HuH-7 (cell line): Measurements from ENCODE around the gene TASP1.
A peak's percentile ranks its signal among the peaks of the same experiment; 100 is the strongest.
"Not testable (repeated sequence)": the region's sequence is repeated elsewhere in the genome, so short reads cannot be mapped to it uniquely, and the experiment has no call there.

ENCODE experiments used
- DNase-seq: peaks from one replicate; pipeline ENCODE4 v3.0.0; 2011; ENCODE audit warnings: low spot score

Gene TASP1

DNA sequence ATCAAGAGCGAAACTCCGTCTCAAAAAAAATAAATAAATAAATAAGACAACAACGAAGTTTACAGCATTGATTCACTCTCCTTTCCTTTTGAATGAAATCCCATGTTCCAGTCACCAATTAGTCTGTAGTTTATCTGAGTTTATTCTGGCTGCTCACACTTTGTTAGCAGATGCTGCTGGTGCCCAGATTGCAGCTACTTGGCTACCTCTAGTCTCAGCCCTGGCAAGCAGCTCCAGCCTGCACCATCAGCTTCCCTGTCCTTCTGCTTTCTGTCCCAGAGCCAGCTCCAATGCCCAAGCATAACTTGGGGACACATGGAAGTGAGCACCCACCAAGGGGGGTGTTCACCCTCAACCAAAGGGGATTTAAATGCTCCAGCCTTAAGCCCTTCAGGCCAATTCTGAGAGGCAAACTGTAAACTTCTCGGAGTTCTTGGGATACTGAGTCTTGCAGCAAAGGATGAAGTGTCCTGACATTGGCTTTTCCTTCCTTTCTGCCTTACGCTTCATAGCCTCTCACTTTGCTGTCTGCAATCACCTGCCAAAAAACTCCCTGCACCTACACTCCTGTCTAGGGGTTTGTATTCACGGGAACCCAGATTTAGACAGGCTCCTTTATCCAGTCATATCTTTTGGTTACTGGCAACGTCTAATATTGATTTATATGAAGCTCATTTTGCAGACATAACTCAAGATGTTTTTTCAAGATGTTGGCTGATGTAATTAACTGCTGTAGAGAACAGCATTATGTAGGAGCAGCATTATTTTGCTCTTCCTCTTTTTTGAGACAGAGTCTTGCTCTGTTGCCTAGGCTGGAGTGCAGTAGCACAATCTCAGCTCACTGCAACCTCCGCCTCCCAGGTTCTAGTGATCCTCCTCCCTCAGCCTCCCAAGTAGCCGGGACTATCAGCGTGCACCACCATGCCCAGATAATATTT is 9.8 kb upstream of the TASP1 start:
- DNase-seq, result no peak

DNA sequence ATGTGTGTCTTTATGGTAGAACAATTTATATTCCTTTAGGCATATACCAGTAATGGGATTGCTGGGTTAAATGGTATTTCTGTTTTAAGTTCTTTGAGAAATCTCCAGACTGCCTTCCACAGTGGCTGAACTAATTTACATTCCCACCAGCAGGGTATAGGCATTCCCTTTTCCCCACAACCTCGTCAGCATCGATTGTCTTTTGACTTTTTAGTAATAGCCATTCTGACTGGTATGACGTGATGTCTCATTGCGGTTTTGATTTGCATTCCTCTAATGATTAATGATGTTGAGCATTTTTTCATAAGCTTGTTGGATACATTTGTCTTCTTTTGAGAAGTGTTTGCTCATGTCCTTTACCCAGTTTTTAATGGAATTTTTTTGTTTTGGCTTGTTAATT is 5.3 kb upstream of the TASP1 start:
- no peak for DNase-seq

DNA sequence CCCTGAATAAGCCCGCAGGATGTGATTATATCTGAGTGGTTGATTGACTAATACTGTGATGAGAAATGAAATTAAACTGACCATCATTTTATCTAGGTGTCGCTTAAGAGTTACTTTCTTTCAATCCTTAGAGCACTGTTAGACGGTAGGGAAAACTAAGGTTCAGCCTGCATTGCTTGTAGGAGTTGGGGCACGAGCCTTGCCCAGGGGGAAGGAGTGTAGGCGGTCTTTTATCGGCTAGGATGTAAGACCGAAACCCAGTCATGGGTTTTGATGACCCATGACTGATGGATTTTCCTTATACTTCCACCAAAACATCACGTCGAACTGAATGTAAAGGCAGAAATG is 392 bp upstream of the TASP1 start:
- no peak for DNase-seq

DNA sequence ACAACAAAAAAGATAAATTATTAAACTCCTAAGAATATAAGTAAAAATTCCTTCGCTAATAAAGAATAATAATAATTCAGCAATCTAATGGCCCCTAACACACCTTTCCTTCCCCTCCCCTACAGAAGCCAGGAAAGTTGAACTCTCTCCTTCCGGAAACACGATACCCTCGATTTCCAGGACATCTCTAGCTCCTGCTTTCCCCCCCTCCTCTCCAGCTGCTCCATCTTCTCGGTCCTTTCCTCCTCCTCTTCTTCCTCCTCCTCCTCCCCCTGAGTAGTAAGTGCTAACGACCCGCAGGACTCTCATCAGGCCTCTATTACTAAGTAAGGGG is 603 bp downstream of the TASP1 start:
- peak; percentile 45 for DNase-seq

DNA sequence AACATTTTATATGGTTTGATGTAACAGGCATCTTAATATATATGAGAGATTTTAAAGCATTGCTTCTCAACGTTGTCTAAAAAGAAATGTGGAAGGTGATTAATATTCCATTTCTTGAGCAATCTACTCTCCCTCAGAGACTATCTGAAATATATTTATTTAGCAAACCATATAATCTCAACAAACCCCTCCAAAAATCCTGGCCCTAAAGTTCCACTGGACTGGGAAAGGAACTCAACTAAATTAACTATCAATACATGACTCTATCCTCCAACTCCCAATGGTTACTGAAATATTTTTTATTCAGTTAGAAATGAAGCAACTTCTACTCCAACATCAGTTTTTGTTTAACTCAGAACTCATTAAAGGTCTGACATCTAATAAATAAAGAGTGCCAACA is 6.3 kb downstream of the TASP1 start:
- DNase-seq, result no peak

DNA sequence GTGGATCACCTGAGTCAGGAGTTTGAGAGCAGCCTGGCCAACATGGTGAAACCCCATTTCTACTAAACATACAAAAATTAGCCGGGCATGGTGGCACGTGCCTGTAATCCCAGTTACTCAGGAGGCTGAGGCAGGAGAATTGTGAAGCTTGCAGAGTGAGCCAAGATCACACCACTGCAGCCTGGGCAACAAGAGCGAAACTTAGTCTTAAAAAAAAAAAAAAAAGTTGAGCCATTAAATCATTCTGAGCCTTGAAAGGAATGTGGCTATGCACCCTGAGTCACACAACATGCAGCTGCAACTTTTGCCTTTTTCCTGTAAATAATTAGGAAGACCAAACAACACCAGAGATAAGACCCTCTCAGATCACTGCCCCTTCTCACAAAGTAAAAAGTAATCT is 11.2 kb downstream of the TASP1 start:
- not testable (repeated sequence) for DNase-seq

DNA sequence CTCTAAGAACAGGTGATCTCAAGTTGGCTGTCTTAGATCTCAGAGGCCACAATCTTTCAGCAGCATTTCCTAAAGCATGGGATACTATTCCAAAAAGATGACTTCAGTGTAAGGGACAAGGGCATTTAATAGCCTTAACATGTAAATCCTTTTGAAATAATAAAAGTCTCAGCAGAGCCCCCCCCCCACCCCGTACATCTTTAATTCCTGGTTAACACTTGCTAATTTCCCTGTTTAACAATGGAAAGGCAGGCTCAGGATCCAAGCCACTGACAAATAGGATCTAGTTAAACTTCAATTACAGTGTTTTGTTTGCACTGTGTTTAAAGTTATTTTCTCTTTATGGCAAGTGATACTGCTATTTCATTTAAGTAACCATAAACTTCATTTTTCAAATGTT is 12.0 kb downstream of the TASP1 start:
- no peak for DNase-seq

DNA sequence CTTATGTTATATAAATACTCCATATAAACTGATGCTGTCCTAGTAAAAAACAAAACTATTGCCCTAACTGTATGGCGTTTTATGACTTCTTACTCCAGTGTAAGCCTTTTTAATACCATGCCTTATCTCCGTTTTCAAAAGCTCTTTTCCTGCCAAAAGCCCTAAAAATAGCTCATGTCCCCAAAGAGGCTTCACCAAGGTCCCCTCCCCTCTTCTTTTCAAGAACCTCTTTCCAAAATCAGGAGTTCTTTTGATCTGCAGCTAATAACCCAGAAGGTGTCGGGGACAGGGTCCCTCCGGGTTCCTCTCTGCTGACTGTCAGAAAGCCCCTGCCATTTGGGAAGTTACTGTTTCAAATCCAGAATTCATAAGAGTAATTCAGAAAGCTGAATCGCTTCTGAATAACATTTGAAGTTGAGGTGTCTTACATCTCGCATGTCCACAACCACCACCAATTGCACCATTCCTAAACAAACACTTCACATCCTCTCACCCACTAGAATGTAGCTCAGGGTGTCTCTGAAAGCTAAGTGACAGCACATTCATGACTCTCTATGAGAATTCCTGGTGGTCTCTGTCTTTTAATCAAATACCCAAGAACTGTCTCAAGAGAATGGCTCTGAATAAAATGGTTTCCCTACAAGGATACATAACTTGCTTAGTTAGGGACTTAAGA is 13.3 kb downstream of the TASP1 start:
- no peak for DNase-seq

DNA sequence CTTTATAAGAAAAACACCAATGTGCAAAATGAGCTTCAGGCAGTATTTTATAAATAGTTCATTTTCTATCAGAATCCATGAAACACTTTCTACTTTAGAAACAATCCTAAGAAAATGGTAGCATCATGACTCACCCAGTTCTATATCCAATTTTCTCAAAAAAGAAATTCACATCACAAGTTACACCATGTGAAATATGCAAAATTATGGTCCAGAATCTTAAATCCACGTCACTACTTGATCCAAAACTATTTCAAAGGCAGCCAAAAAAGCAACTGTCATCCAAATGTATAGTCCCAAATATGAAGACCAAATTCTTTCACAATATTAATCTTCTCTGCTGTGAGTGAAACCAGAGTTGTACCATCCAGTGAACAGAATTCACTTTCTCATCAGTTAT is 19.3 kb downstream of the TASP1 start:
- DNase-seq, result not testable (repeated sequence)

DNA sequence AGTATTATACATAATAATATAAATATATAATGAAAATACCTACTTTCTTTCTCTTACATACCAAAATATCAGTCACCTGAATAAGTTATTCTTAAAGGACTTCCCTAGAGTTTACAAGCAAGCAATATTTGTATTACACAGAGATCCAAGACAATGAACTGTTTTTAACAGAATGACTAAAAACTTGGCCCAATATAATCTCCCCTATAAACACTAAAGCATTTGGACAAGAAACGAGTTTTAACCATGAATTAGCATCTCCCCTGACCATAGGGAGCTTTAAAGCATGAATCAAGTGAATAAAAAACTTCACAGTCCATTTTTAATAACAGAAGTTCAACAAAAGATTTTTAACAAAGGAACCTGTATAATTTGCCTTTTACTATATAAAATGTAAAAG is 20.3 kb downstream of the TASP1 start:
- not testable (repeated sequence) for DNase-seq

DNA sequence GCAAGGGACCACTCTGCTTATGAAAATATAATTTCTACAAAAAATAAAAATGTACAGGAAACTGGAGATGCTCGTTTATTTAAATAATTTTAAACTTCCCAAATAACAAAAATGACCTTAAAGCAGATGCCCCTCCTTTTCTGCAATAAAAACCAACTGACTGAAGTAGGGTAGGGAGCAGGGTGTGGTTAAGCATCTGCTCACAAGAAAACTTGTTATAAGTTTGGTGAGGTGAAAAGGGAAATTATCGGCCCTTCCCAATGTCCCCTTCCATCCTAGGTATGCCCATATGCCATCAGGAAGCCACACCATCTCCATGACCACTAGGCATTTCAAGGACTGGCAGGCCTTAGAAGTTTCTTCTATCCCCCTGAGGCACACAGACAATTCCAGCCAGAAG is 21.1 kb downstream of the TASP1 start:
- DNase-seq, result not testable (repeated sequence)

DNA sequence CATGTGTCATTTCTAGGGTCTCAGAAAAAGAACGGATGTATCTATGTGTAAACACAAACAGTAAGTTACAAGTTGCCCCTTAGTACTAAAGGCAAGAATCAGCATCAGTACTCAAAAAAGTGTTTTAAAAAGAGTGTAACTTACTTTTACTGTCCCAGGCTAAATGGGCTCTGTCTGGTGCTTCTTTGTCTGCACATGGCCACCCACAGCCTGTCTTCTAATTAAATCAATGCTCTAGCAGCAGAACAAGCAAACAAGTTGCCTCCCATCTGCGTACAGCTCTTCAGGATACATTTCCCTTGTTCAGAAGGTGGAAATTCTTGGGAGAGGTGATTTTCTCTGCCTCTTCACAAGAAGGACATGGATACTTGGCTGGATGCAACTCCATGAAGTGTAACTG is 22.0 kb downstream of the TASP1 start:
- not testable (repeated sequence) for DNase-seq

DNA sequence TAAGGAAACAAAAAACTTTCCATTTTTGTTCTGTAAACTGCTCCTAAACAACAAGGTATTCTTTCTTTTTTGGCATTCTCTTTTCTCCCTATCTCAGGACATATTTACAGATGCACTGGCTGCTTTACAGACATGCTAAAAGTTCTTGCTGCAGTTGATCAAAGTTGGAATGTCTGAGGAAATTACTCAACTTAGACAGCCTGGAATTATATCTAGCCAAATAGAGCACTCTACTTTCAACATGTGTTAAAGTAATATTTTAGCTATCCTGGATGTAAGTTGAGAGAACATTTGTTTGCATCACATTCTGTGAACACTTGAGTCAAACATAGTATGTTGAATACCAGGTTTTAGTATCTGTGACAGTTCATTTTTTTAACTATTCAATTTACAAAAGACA is 24.8 kb downstream of the TASP1 start:
- no peak for DNase-seq

DNA sequence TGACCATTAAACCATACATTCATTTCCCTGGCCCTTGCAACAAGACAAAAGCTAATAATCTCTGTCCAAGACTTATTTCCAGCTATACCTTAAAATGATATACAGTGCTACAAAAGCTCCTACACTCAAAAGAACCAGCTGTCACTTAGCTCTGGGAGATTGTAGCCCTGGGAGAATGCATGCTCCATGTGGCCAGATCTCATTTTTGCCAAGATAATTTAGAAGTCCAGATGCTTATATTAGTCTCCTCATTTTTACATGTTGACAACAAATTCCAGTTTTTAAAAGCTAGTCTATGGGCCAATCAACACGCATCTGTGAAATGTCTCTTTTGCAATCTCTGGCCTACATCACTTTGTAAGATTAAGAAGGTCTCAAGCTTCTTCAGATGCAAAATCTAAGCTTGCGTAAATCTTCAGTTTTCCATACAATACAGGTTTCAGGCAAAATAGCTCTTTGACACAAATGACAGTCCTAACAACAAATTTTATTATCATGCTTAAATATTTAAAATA is 27.1 kb downstream of the TASP1 start:
- no peak for DNase-seq

DNA sequence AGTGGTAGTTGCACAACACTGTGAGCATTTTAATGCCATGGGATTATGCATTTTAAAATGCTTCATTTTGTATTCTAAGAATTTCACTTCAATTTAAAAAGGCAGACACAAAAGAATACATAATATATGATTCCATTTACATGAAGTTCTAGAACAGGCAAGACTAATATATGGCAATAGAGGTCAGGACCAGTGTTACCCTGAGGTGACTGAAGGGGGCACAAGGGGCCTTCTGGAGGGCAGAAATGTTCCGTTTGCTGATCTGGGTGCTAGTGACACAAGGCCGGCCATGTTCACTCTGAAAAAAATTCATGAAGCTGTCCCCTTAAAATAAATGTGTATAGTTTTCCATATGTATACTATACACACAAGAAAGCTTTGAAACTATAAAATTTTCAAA is 28.5 kb downstream of the TASP1 start:
- peak; percentile 23 for DNase-seq

DNA sequence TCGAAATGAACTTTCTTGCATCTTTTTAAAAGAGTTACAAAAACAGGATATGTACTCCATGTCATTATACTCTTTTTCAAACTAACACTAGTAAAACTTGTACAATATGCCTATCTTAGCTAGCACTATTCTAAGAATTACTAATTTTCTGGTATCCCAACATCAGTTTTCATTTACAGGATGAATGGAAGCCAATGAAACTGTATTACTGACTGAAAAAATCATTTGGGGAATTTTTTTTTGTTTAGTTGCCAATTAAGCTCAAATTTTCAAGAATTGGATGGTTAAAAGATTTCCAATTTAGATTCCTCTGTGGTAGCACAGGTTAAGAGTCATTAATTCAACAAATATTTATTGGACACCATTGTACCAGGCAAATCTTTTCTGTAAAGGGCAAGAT is 30.7 kb downstream of the TASP1 start:
- no peak for DNase-seq

DNA sequence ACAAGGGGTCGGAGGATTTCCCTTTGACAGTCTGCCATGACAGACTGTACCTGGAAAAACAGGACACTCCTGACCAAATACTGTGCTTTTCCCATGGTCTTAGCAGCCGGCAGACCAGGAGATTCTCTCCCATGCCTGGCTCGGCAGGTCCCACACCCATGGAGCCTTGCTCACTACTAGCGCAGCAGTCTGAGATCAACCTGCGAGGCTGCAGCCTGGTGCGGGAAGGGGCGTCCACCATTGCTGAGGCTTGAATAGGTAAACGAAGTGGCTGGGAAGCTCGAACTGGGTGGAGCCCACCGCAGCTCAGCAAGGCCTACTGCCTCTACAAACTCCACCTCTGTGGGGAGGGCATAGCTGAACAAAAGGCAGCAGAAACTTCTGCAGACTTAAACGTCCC is 45.3 kb downstream of the TASP1 start:
- DNase-seq, result not testable (repeated sequence)

DNA sequence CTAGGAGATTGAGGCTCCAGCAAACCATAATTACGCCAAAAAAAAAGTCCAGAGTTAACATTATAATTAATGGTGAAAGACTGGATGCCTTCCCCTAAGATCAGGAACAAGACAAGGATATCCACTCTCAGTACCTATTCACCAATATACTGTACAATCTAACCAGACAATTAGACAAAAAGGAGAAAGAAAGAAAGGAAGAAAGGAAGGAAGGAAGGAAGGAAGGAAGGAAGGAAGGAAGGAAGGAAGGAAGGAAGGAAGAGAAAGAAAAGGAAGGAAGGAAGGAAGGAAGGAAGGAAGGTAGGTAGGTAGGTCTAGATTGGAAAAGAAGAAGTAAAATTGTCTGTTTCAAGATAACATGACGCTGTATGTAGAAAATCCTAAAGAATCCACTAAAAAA is 50.7 kb downstream of the TASP1 start:
- no peak for DNase-seq

DNA sequence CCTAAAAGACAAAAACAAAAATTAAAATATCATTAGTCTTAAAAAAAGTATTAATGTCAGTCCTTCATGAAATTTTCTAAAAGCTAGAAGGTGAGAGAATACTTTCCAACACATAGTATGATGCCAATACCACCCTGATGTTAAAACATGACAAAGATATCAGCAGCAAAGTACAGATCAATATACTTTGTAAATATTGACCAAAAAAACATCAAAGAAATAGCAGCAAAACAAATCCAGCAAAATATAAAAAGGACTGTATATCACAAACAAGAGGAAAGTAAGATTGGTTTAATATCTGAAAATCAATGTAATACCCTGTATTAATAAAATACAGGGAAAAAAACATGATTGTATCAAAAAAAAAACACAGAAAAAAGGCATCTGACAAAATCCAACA is 51.4 kb downstream of the TASP1 start:
- DNase-seq, result no peak

DNA sequence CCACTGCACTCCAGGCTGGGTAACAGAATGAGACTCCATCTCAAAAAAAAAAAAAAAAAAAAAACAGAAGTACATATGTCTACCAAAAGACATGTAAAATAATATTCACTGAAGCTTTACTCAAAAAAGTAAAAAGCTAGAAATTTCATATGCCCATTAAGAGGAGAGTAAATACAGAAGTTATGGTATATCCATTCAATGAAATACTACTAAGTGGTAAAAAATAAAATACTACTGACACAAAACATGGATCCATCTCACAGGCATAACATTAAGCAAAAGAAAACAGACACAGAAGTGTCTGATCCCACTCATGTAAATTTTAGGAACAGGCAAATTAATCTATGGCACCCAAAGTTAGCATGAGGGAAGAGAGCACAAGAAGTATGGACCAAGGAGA is 52.6 kb downstream of the TASP1 start:
- DNase-seq, result no peak

DNA sequence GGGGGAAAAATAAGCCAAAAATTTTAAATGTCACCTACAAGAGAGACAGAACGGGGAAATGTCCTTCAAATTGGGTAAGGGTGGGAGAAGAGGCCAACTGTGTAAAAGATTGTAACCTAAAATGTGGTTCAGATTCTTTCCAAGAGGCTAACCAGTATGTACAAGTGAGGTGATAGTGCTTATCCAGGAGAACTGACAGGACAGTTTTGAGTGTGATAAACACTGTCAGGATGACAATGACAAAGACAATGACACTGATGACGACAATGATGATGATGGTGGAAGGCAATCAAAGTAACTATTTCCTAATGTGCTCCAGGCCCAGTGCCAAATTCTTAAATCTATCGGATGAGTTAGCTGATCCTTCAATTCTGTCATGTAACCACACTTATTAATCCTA is 57.3 kb downstream of the TASP1 start:
- DNase-seq, result no peak

DNA sequence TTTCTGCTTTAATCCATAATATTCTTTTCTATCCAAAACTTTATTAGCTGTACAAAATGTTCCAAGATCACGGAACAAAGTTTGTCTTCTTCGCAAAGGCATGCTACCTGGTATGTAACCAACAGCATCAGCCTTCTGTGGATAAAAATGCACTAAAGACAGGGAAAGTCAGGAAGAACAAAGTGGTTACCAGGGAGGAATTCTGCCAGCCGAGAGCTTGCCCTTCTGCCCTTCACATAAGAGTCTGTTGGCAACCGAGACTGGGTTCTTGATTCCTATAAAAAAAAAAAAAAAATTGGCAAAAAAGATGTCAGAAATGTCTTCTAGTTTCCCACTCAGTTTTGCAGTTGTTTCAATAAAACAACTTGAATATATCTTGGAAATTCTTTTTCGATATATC is 58.0 kb downstream of the TASP1 start:
- no peak for DNase-seq

DNA sequence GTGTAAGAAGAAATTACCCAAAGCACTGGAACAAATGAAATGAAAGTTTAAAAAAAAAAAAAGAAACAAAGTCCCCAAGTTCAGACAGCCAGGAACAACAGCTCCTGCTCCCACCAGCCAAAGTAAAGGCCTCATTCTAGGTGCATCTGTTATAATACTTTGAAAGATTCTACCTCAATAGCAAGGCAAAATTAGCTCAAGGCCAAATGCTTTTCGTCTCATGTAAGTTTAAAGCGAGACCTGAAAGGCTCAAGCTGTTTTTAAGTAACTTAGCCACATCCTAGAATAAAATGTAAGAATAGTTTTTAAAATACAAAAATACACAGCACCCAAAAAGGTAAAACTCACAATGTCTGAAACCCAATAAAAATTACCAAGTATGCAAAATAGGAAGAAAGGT is 64.7 kb downstream of the TASP1 start:
- DNase-seq, result no peak

DNA sequence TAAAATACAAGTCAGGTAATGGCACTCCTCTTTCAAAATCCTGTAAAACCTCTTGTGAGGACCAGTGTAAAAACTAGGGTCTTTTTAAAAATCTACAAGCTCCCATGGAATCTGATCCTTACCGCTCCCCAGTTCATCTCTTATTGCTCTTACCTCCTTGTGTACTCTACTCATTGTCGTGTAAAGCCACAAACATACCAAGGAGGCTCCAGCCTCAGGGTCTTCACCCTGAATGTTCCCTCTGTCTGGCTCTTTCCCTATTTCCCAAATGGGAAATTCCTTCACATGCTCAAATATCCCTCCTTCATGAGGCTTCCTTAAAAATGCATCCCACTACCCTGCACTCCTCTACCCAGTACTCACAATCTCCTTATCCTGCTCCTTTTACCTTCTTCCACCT is 67.1 kb downstream of the TASP1 start:
- DNase-seq, result no peak
